ENCODE measurements around the gene CBY3.
"Not testable (repeated sequence)": the region's sequence is repeated elsewhere in the genome, so short reads cannot be mapped to it uniquely, and the experiment has no call there.

Gene CBY3

GRCh38 chr5:179653135-179653534 lies 27.7 kb downstream of the CBY3 start:
- not testable (repeated sequence) for H3K36me3 ChIP-seq (ENCODE audit: control insufficient read depth in 1 of 2, insufficient read depth in 2 of 2, low read length in 2 of 2); H4K12ac ChIP-seq (ENCODE audit: low read depth, low read length); DNase-seq; H3K4me2 ChIP-seq (ENCODE audit: low read length); H3K79me2 ChIP-seq (ENCODE audit: control insufficient read depth, insufficient read depth, low read length, poor library complexity); H2BK5ac ChIP-seq (ENCODE audit: low read depth, low read length, poor library complexity); H3K27ac ChIP-seq (ENCODE audit: low read depth, low read length); H3K27me3 ChIP-seq (ENCODE audit: insufficient read depth, low read length); H3K79me1 ChIP-seq (ENCODE audit: low read length); H3K9ac ChIP-seq (ENCODE audit: low read length); H3K4ac ChIP-seq (ENCODE audit: low read depth, low read length); H2BK12ac ChIP-seq (ENCODE audit: low read length); H2BK120ac ChIP-seq (ENCODE audit: insufficient read depth, low read length, poor library complexity); H3K18ac ChIP-seq (ENCODE audit: low read length); H3K9me3 ChIP-seq (ENCODE audit: insufficient read depth, low read depth, low read length); H3K4me1 ChIP-seq (ENCODE audit: control insufficient read depth in 1 of 2, insufficient read depth in 2 of 2, low read length in 2 of 2); H3K14ac ChIP-seq (ENCODE audit: low read length); H3K4me3 ChIP-seq (ENCODE audit: low read depth, low read length); H2AFZ ChIP-seq (ENCODE audit: insufficient read depth, low read length, poor library complexity); H2AK5ac ChIP-seq (ENCODE audit: low read length); H4K91ac ChIP-seq (ENCODE audit: low read depth, low read length); H3K23ac ChIP-seq (ENCODE audit: low read length); H4K8ac ChIP-seq (ENCODE audit: low read depth, low read length)
- WGBS (ENCODE audit: extremely low coverage, insufficient coverage, insufficient read length) = no CpG with 5 or more reads among the region's 2 CpGs

GRCh38 chr5:179650245-179650644 lies 30.6 kb downstream of the CBY3 start:
- H4K8ac ChIP-seq (ENCODE audit: low read depth, low read length); H3K79me1 ChIP-seq (ENCODE audit: low read length): not testable (repeated sequence)

GRCh38 chr5:179649166-179649703 lies 31.6 kb downstream of the CBY3 start:
- not testable (repeated sequence) for H2AK5ac ChIP-seq (ENCODE audit: low read length); H2BK120ac ChIP-seq (ENCODE audit: insufficient read depth, low read length, poor library complexity); H2AFZ ChIP-seq (ENCODE audit: insufficient read depth, low read length, poor library complexity); H3K23ac ChIP-seq (ENCODE audit: low read length); H3K27ac ChIP-seq (ENCODE audit: low read depth, low read length); DNase-seq; H2BK5ac ChIP-seq (ENCODE audit: low read depth, low read length, poor library complexity); H4K12ac ChIP-seq (ENCODE audit: low read depth, low read length); H3K4me3 ChIP-seq (ENCODE audit: low read depth, low read length); H3K9ac ChIP-seq (ENCODE audit: low read length); H3K4ac ChIP-seq (ENCODE audit: low read depth, low read length); H3K9me3 ChIP-seq (ENCODE audit: insufficient read depth, low read depth, low read length); H3K36me3 ChIP-seq (ENCODE audit: control insufficient read depth in 1 of 2, insufficient read depth in 2 of 2, low read length in 2 of 2); H3K14ac ChIP-seq (ENCODE audit: low read length); H4K91ac ChIP-seq (ENCODE audit: low read depth, low read length); H3K27me3 ChIP-seq (ENCODE audit: insufficient read depth, low read length); H3K79me2 ChIP-seq (ENCODE audit: control insufficient read depth, insufficient read depth, low read length, poor library complexity); H3K79me1 ChIP-seq (ENCODE audit: low read length); H3K4me1 ChIP-seq (ENCODE audit: control insufficient read depth in 1 of 2, insufficient read depth in 2 of 2, low read length in 2 of 2); H4K8ac ChIP-seq (ENCODE audit: low read depth, low read length); H2BK12ac ChIP-seq (ENCODE audit: low read length); H3K4me2 ChIP-seq (ENCODE audit: low read length); H3K18ac ChIP-seq (ENCODE audit: low read length)
- no CpG with 5 or more reads among the region's 10 CpGs for WGBS (ENCODE audit: extremely low coverage, insufficient coverage, insufficient read length)

More at GRCh38 chr5:179650245-179650644, 30.6 kb downstream of the CBY3 start:
- not testable (repeated sequence) for DNase-seq; H3K23ac ChIP-seq (ENCODE audit: low read length); H2AFZ ChIP-seq (ENCODE audit: insufficient read depth, low read length, poor library complexity); H3K9ac ChIP-seq (ENCODE audit: low read length); H3K4me1 ChIP-seq (ENCODE audit: control insufficient read depth in 1 of 2, insufficient read depth in 2 of 2, low read length in 2 of 2); H3K9me3 ChIP-seq (ENCODE audit: insufficient read depth, low read depth, low read length); H3K79me2 ChIP-seq (ENCODE audit: control insufficient read depth, insufficient read depth, low read length, poor library complexity); H3K4me2 ChIP-seq (ENCODE audit: low read length); H3K14ac ChIP-seq (ENCODE audit: low read length); H3K18ac ChIP-seq (ENCODE audit: low read length); H3K4ac ChIP-seq (ENCODE audit: low read depth, low read length); H2AK5ac ChIP-seq (ENCODE audit: low read length); H3K27ac ChIP-seq (ENCODE audit: low read depth, low read length); H3K4me3 ChIP-seq (ENCODE audit: low read depth, low read length); H2BK12ac ChIP-seq (ENCODE audit: low read length); H3K36me3 ChIP-seq (ENCODE audit: control insufficient read depth in 1 of 2, insufficient read depth in 2 of 2, low read length in 2 of 2); H4K12ac ChIP-seq (ENCODE audit: low read depth, low read length); H3K27me3 ChIP-seq (ENCODE audit: insufficient read depth, low read length); H2BK5ac ChIP-seq (ENCODE audit: low read depth, low read length, poor library complexity); H2BK120ac ChIP-seq (ENCODE audit: insufficient read depth, low read length, poor library complexity); H4K91ac ChIP-seq (ENCODE audit: low read depth, low read length)
- no CpG with 5 or more reads among the region's 26 CpGs for WGBS (ENCODE audit: extremely low coverage, insufficient coverage, insufficient read length)

GRCh38 chr5:179648410-179648809 lies 32.4 kb downstream of the CBY3 start:
- no peak for DNase-seq
- Histone ChIP-seq H3K14ac (ENCODE audit: low read length) (no peak overlapping the region), H2BK5ac (ENCODE audit: low read depth, low read length, poor library complexity) (no peak overlapping the region), H3K4me1 (ENCODE audit: control insufficient read depth in 1 of 2, insufficient read depth in 2 of 2, low read length in 2 of 2) (no peaks in the 10 kb centered on the region), H3K9me3 (ENCODE audit: insufficient read depth, low read depth, low read length) (peaks cover 4% of the 10 kb centered on the region), H3K23ac (ENCODE audit: low read length) (no peak overlapping the region), H3K4ac (ENCODE audit: low read depth, low read length) (no peak overlapping the region), H2BK120ac (ENCODE audit: insufficient read depth, low read length, poor library complexity) (no peak overlapping the region), H3K36me3 (ENCODE audit: control insufficient read depth in 1 of 2, insufficient read depth in 2 of 2, low read length in 2 of 2) (no peaks in the 10 kb centered on the region), H2AFZ (ENCODE audit: insufficient read depth, low read length, poor library complexity) (no peak overlapping the region), H4K12ac (ENCODE audit: low read depth, low read length) (no peak overlapping the region), H3K4me2 (ENCODE audit: low read length) (no peak overlapping the region), H4K8ac (ENCODE audit: low read depth, low read length) (no peak overlapping the region), H2AK5ac (ENCODE audit: low read length) (no peak overlapping the region), H2BK12ac (ENCODE audit: low read length) (no peak overlapping the region), H3K79me2 (ENCODE audit: control insufficient read depth, insufficient read depth, low read length, poor library complexity) (no peaks in the 10 kb centered on the region), H3K27me3 (ENCODE audit: insufficient read depth, low read length) (no peaks in the 10 kb centered on the region), H3K18ac (ENCODE audit: low read length) (no peak overlapping the region), H3K27ac (ENCODE audit: low read depth, low read length) (no peak overlapping the region), H3K9ac (ENCODE audit: low read length) (no peak overlapping the region), H3K4me3 (ENCODE audit: low read depth, low read length) (no peak overlapping the region), H3K79me1 (ENCODE audit: low read length) (no peaks in the 10 kb centered on the region), H4K91ac (ENCODE audit: low read depth, low read length) (no peak overlapping the region)
- WGBS (ENCODE audit: extremely low coverage, insufficient coverage, insufficient read length) = no CpG with 5 or more reads among the region's 9 CpGs

Measured in trophoblast cell (in vitro differentiated cells and primary cell).